Tibial nerve (tissue), 4 donors: Measurements from ENCODE around the gene DAB2.

Experiments used
- EP300 ChIP-seq, 2 donors: sonication (generic); formaldehyde crosslinking; IDR thresholded peaks; one replicate each; pipeline ENCODE4 v1.6.1; 2017; ENCODE audit warnings: antibody characterized with exemption in 2 of 2, mild to moderate bottlenecking in 1 of 2
- POLR2A ChIP-seq, 2 donors: fragments of 450-650 bp; IDR thresholded peaks; one replicate each; pipeline ENCODE4 v1.6.1; 2017; ENCODE audit warnings: antibody characterized with exemption in 2 of 2, mild to moderate bottlenecking in 2 of 2, moderate library complexity in 2 of 2
- TF ChIP-seq, protein P1 (sequence below), 5 experiments: fragments of 200-600 bp in 3 of 5; fragments of 450-650 bp in 2 of 5; sonication (generic) in 3 of 5; IDR thresholded peaks; one replicate each; pipeline ENCODE4 v1.5.1; 2016 to 2019; ENCODE audit warnings: antibody characterized with exemption in 5 of 5, mild to moderate bottlenecking in 3 of 5, moderate library complexity in 2 of 5

DNA sequence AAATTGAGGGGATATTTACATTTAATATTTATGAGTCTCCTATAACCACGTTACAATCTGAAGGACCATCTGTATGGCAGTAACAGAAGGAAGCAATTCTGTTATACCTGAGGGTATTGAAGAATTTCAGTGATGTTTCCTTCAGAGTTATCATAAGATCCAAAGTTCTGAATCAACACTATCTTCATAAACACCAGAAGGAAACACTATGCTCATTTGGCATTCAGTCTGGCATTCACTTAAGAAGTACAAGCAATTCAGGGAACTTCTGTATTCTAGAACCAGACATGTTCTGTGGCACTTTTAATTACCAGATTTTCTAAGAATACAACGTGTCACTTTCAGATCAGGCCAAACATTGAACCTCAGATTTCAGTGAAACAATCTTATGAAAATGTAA, 9.6 kb downstream of the DAB2 start:
- TF ChIP-seq, protein P1, sequence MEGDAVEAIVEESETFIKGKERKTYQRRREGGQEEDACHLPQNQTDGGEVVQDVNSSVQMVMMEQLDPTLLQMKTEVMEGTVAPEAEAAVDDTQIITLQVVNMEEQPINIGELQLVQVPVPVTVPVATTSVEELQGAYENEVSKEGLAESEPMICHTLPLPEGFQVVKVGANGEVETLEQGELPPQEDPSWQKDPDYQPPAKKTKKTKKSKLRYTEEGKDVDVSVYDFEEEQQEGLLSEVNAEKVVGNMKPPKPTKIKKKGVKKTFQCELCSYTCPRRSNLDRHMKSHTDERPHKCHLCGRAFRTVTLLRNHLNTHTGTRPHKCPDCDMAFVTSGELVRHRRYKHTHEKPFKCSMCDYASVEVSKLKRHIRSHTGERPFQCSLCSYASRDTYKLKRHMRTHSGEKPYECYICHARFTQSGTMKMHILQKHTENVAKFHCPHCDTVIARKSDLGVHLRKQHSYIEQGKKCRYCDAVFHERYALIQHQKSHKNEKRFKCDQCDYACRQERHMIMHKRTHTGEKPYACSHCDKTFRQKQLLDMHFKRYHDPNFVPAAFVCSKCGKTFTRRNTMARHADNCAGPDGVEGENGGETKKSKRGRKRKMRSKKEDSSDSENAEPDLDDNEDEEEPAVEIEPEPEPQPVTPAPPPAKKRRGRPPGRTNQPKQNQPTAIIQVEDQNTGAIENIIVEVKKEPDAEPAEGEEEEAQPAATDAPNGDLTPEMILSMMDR (IDR thresholded peaks at IDR 0.05) = no peak
- TF ChIP-seq POLR2A (IDR thresholded peaks at IDR 0.05) (no peak), EP300 (IDR thresholded peaks at IDR 0.05) (peak in 1 of 2 donors; percentile 46)
